GM12878 (cell line): Measurements from ENCODE around the gene TTC23. TPM values are rescaled to one million over a fixed set of nuclear protein-coding genes. Genes with fewer than 3 reads are reported as not detected.
"Not testable (repeated sequence)": the region's sequence is repeated elsewhere in the genome, so short reads cannot be mapped to it uniquely, and the experiment has no call there.

Experiments used
- ATAC-seq: fragments of 200-7000 bp; cut with Tn5 transposase; 3 replicates; pipeline ENCODE4 v1.9.1; 2020; ENCODE audit warnings: mild to moderate bottlenecking, moderate library complexity
- BruUV-seq: library from RNA; stranded (reverse); fragments of 400-500 nt; replicated peaks from 2 replicates; lab custom pipeline; 2021; lab: Mats Ljungman, UMichigan
- CTCF ChIA-PET: fragments of 300-600 bp; sonication (Branson Sonifier 250); formaldehyde crosslinking; extraction: SDS; loops from one replicate; lab custom pipeline; 2021; ENCODE audit warnings: inconsistent platforms; lab: Yijun Ruan, JAX
- POLR2A ChIA-PET: fragments of 350-600 bp; formaldehyde crosslinking; extraction: SDS; loops from one replicate; lab custom pipeline; 2021; ENCODE audit warnings: inconsistent platforms; lab: Charles Lee
- RAD21 ChIA-PET: fragments of 300-600 bp; sonication (Branson Sonifier 250); formaldehyde crosslinking; loops from one replicate; lab custom pipeline; 2023; ENCODE audit warnings: antibody characterized with exemption; ENCODE audit not compliant: unreplicated experiment; lab: Charles Lee
- SMC1A ChIA-PET: fragments of 300-600 bp; sonication (Branson Sonifier 250); formaldehyde crosslinking; loops from one replicate; lab custom pipeline; 2023; ENCODE audit not compliant: unreplicated experiment, uncharacterized antibody; lab: Charles Lee
- DNase-seq: peaks from one replicate; pipeline ENCODE4 v3.0.0-alpha.2; 2011; ENCODE audit warnings: low read depth, low spot score
- FAIRE-seq: peaks from 3 replicates; lab custom pipeline; 2011; peaks lifted over from hg19 to GRCh38; lab: Jason Lieb, UNC
- H2AFZ ChIP-seq: 2 replicates; pipeline ENCODE4 v1.6.0; 2011; ENCODE audit warnings: low read depth, low read length, control low read depth; ENCODE audit not compliant: control insufficient read depth
- H3K27ac ChIP-seq: 2 replicates; pipeline ENCODE4 v1.5.1; 2011; ENCODE audit warnings: control low read depth; ENCODE audit not compliant: control insufficient read depth, insufficient read depth
- H3K27me3 ChIP-seq, 2 experiments: replicated peaks in 1 of 2; 2 replicates each; pipeline versions ENCODE4 v1.6.0 to v1.6.1; 2011; ENCODE audit warnings: low read length in 1 of 2; ENCODE audit not compliant: control insufficient read depth in 2 of 2, insufficient read depth in 2 of 2
- H3K36me3 ChIP-seq, 2 experiments: 2 replicates each; pipeline ENCODE4 v1.5.1; 2011; ENCODE audit warnings: low read length in 1 of 2; ENCODE audit not compliant: control insufficient read depth in 2 of 2, insufficient read depth in 2 of 2
- H3K4me1 ChIP-seq: 2 replicates; pipeline ENCODE4 v1.6.1; 2011; ENCODE audit warnings: mild to moderate bottlenecking, low read length, moderate library complexity, mixed read lengths; ENCODE audit not compliant: control insufficient read depth, insufficient read depth
- H3K4me2 ChIP-seq: 2 replicates; pipeline ENCODE4 v1.6.0; 2011; ENCODE audit warnings: control low read depth; ENCODE audit not compliant: control insufficient read depth, insufficient read depth
- H3K4me3 ChIP-seq: fragments of 200-600 bp; sonication (generic); 2 replicates; pipeline ENCODE4 v1.5.1; 2016
- H3K79me2 ChIP-seq: 2 replicates; pipeline ENCODE4 v1.6.0; 2011; ENCODE audit warnings: low read length; ENCODE audit not compliant: control insufficient read depth, insufficient read depth
- H3K9ac ChIP-seq: 2 replicates; pipeline ENCODE4 v1.8.0; 2011; ENCODE audit warnings: low read length, control low read depth, mixed read lengths; ENCODE audit not compliant: control insufficient read depth, insufficient read depth
- H3K9me3 ChIP-seq: replicated peaks from 3 replicates; pipeline ENCODE4 v1.5.1; 2011; ENCODE audit warnings: mild to moderate bottlenecking, low read length; ENCODE audit not compliant: control insufficient read depth, insufficient read depth
- H4K20me1 ChIP-seq: 2 replicates; pipeline ENCODE4 v1.6.0; 2011; ENCODE audit not compliant: control insufficient read depth, insufficient read depth
- FOXM1 ChIP-seq: IDR thresholded peaks from 2 replicates; pipeline ENCODE4 v1.6.1; 2012; ENCODE audit warnings: low read depth, mild to moderate bottlenecking, inconsistent platforms, low read length, moderate library complexity
- RAD51 ChIP-seq: fragments of 450-650 bp; IDR thresholded peaks from 2 replicates; pipeline ENCODE4 v1.6.1; 2016; ENCODE audit warnings: moderate library complexity, mild to moderate bottlenecking, inconsistent platforms
- RB1 ChIP-seq: fragments of 450-650 bp; formaldehyde crosslinking; IDR thresholded peaks from 2 replicates; pipeline ENCODE4 v1.6.1; 2017; ENCODE audit warnings: mild to moderate bottlenecking, borderline replicate concordance
- RELA ChIP-seq: fragments of 450-650 bp; IDR thresholded peaks from 2 replicates; pipeline ENCODE4 v1.8.0; 2014; ENCODE audit warnings: borderline replicate concordance; ENCODE audit not compliant: partially characterized antibody
- WGBS: methylation state at CpG from one replicate; pipeline ENCODE4 v1.1.6; 2016; ENCODE audit warnings: low lambda C conversion rate; ENCODE audit not compliant: insufficient replicate concordance, insufficient coverage; ENCODE audit errors: missing lambda C conversion rate; 5-methylcytosine and 5-hydroxymethylcytosine counted together
- in situ Hi-C: fragments of 300-500 bp; cut with MboI; formaldehyde crosslinking; loops from 9 replicates; pipeline ENCODE4 v1.14.3; 2018; ENCODE audit warnings: mixed read lengths
- intact Hi-C: fragments of 100-400 bp; cut with micrococcal nuclease; formaldehyde crosslinking; loops from one replicate; pipeline ENCODE4 v1.14.2; 2022; ENCODE audit not compliant: unreplicated experiment
- polyA plus RNA-seq, 11 experiments: library from polyadenylated mRNA; depleted of rRNA in 4 of 11; unstranded in 6 of 11; stranded (reverse) in 5 of 11; fragments of >200 nt; fragmentation: Nextera tagmentation in 4 of 11; fragmentation: Illumina TruSeq in 1 of 11; extraction: Ambion mirVana in 4 of 11; extraction: Trizol in 1 of 11; gene quantifications; 1 replicate in 1 of 11; 2 replicates in 10 of 11; pipeline versions ENCODE4 v1.2.1 to v1.2.3, GENCODE V29; 2011 to 2016; ENCODE audit warnings: inconsistent platforms in 2 of 11, missing spikeins in 2 of 11, low read depth in 1 of 11
- total RNA-seq, 4 experiments: library from RNA; depleted of rRNA in 3 of 4; stranded (reverse); fragments of >200 nt in 3 of 4; fragmentation: Illumina TruSeq in 1 of 4; extraction: Trizol in 1 of 4; gene quantifications; 2 replicates each; pipeline versions ENCODE4 v1.2.1 to v1.2.3, GENCODE V29; 2013 to 2021
- TF ChIP-seq, protein P1 (sequence below): fragments of 450-650 bp; conservative IDR thresholded peaks from 2 replicates; pipeline ENCODE4 v1.6.1; 2017; ENCODE audit warnings: mild to moderate bottlenecking, moderate library complexity

The TTC23 gene
- total and polyA plus RNA-seq, 10 of the 15 experiments (the other 5 are each of a cell fraction or from before 2014, with no cell fraction given) = 1.2 to 9.0 (median 6.5) TPM

DNA sequence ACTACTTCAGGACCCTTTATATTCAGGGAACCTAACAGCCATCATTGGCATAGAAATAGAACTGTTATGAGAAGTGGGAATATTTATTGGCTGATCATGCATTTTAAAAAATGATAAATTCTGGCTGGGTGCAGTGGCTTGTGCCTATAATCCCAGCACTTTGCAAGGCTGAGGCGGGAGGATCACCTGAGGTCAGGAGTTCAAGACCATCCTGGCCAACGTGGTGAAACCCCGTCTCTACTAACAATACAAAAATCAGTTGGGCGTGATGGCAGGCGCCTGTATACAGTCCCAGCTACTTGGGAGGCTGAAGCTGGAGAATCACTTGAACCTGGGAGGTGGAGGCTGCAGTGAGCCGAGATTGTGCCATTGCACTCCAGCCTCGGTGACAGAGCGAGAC is 137.7 kb downstream of the TTC23 start:
- H3K27me3 ChIP-seq, H3K27ac ChIP-seq, intact Hi-C loops, H2AFZ ChIP-seq, H3K4me3 ChIP-seq, FAIRE-seq, H3K9me3 ChIP-seq, H4K20me1 ChIP-seq, H3K36me3 ChIP-seq, BruUV-seq, H3K9ac ChIP-seq, RAD21 ChIA-PET, H3K4me2 ChIP-seq, ATAC-seq, H3K79me2 ChIP-seq, DNase-seq: not testable (repeated sequence)
- in situ Hi-C loops = loop anchor here (25.0 kb wide), 1 partner anchor 626 kb away; the partner anchor contains the start of gene LYSMD4
- ChIA-PET SMC1A (interaction anchor here (1.2 to 2.6 kb wide), 2 partner anchors 8 to 35 kb away, joined by 4 to 9 read pairs; no protein-coding TSS in a partner anchor), CTCF (interaction anchor here (0.6 to 2.7 kb wide), 4 partner anchors 8 to 180 kb away, joined by 3 to 10 read pairs (median 3); no protein-coding TSS in a partner anchor), POLR2A (interaction anchor here (0.7 kb wide), 1 partner anchor 78 kb away, joined by 3 read pairs; no protein-coding TSS in a partner anchor)
- 66% methylated on average over 8 of the region's 8 CpGs for WGBS
- peaks cover 14% of the 10 kb centered on the region for H3K4me1 ChIP-seq

DNA sequence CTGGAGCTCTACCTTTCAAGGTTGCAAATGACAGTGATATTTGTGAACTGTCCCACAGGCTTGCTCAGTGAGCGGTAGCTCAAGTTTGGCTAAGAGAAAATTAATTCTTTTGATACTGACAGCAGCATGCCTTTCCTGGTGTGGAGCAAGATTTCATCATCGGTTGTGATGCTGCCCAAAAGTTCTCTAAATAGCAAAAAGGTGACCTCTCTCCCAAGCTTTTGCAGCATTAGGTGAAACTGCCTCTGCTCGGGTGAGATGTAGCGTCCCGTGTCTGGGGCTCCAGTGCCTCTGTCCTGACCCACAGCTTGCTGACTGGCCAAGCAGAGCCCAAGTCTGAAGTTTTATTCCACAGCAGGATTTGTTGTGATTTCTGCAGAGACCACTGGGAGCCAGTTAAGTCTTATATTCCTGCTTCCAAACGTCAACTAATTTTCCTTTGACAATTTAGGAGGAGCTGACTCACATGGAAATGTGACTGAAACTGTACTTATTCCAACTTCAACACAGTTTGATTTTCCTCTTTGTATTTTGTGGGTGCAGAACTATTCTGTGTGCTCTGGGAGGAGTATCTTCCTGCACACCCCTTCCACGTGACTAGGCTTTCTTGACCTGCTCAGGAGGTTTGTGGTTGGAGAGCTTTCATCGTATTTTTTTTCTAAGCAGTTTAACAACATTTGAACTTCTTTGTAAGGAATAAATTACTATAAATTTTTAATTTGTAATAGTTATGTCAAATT is 138.6 kb downstream of the TTC23 start:
- in situ Hi-C loops = loop anchor here (25.0 kb wide), 1 partner anchor 627 kb away; the partner anchor contains the start of gene LYSMD4
- WGBS = 38% methylated on average over 8 of the region's 8 CpGs
- no peak overlapping the region for H3K27ac ChIP-seq

More for the DNA sequence above, 138.6 kb downstream of the TTC23 start:
- H3K9ac ChIP-seq = no peak overlapping the region
- H4K20me1 ChIP-seq = no peaks in the 10 kb centered on the region
- ChIA-PET RAD21 (no interaction called here), CTCF (interaction anchor here (0.6 to 2.7 kb wide), 5 partner anchors 7 to 181 kb away, joined by 3 to 10 read pairs (median 3); no protein-coding TSS in a partner anchor), SMC1A (interaction anchor here (0.8 to 2.7 kb wide), 5 partner anchors 10 to 177 kb away, joined by 3 to 11 read pairs (median 4); no protein-coding TSS in a partner anchor), POLR2A (interaction anchor here (0.7 to 1.2 kb wide), 2 partner anchors 10 to 79 kb away, joined by 3 read pairs; no protein-coding TSS in a partner anchor)
- DNase-seq (no peak), ATAC-seq (no peak), FAIRE-seq (no peak)
- BruUV-seq = no TSS peak
- no peak overlapping the region for H3K4me2 ChIP-seq
- no peaks in the 10 kb centered on the region for H3K27me3 ChIP-seq
- H3K4me1 ChIP-seq = peaks cover 14% of the 10 kb centered on the region
- H3K4me3 ChIP-seq = no peak overlapping the region
- intact Hi-C loops = no loop called here
- no peaks in the 10 kb centered on the region for H3K36me3 ChIP-seq
- no peak overlapping the region for H2AFZ ChIP-seq
- no peaks in the 10 kb centered on the region for H3K79me2 ChIP-seq
- TF ChIP-seq RELA (no peak), RAD51 (0 out of 2 replicates have a peak, but pooled peaks have one; percentile 11), RB1 (no peak), FOXM1 (no peak)
- TF ChIP-seq, protein P1, sequence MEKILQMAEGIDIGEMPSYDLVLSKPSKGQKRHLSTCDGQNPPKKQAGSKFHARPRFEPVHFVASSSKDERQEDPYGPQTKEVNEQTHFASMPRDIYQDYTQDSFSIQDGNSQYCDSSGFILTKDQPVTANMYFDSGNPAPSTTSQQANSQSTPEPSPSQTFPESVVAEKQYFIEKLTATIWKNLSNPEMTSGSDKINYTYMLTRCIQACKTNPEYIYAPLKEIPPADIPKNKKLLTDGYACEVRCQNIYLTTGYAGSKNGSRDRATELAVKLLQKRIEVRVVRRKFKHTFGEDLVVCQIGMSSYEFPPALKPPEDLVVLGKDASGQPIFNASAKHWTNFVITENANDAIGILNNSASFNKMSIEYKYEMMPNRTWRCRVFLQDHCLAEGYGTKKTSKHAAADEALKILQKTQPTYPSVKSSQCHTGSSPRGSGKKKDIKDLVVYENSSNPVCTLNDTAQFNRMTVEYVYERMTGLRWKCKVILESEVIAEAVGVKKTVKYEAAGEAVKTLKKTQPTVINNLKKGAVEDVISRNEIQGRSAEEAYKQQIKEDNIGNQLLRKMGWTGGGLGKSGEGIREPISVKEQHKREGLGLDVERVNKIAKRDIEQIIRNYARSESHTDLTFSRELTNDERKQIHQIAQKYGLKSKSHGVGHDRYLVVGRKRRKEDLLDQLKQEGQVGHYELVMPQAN = no peak
- no peaks in the 10 kb centered on the region; the same call in 2 of the 3 replicates for H3K9me3 ChIP-seq
